K562 (cell line): Measurements from ENCODE around the gene PRR14. TPM values are rescaled to one million over a fixed set of nuclear protein-coding genes. Genes with fewer than 3 reads are reported as not detected.

Experiments used
- ARNT ChIP-seq, 2 experiments: fragments of 450-650 bp; IDR thresholded peaks; 2 replicates each; pipeline ENCODE4 v1.6.1; 2016; ENCODE audit warnings: mild to moderate bottlenecking in 1 of 2
- BCL6 ChIP-seq: fragments of 250-450 bp; sonication (Bioruptor Pico); IDR thresholded peaks from 2 replicates; pipeline ENCODE4 v1.4.0; 2020
- CTBP1 ChIP-seq: fragments of 450-650 bp; IDR thresholded peaks from 2 replicates; pipeline ENCODE4 v1.6.1; 2016; ENCODE audit warnings: borderline replicate concordance
- E2F6 ChIP-seq, 2 experiments: IDR thresholded peaks; 2 replicates each; pipeline ENCODE4 v1.6.1; 2011; ENCODE audit warnings: borderline replicate concordance in 1 of 2, control low read depth in 1 of 2, low read depth in 1 of 2, low read length in 1 of 2, mild to moderate bottlenecking in 1 of 2, mixed read lengths in 1 of 2, moderate library complexity in 1 of 2; ENCODE audit not compliant: insufficient read depth in 1 of 2, insufficient read length in 1 of 2, poor library complexity in 1 of 2, severe bottlenecking in 1 of 2; ENCODE audit errors: extremely low read depth in 1 of 2
- E2F8 ChIP-seq: fragments of 450-650 bp; IDR thresholded peaks from 2 replicates; pipeline ENCODE4 v1.7.1; 2018; ENCODE audit warnings: mild to moderate bottlenecking, low read depth; ENCODE audit not compliant: partially characterized antibody
- ELF1 ChIP-seq: fragments of 200-800 bp; sonication (Bioruptor generic); IDR thresholded peaks from 2 replicates; pipeline ENCODE4 v1.6.1; 2016; ENCODE audit warnings: missing genetic modification characterization, missing compliant biosample characterization
- ETV6 ChIP-seq, 3 experiments: fragments of 150-350 bp in 1 of 3; sonication (generic) in 1 of 3; formaldehyde crosslinking in 1 of 3; IDR thresholded peaks; 2 replicates each; pipeline versions ENCODE4 v1.6.1 to v1.8.0; 2014 to 2022; ENCODE audit warnings: borderline replicate concordance in 2 of 3, low read depth in 2 of 3, antibody characterized with exemption in 1 of 3, low read length in 1 of 3, mild to moderate bottlenecking in 1 of 3, missing genetic modification reagents in 1 of 3
- FOS ChIP-seq: IDR thresholded peaks from 3 replicates; pipeline ENCODE4 v1.6.1; 2011; ENCODE audit not compliant: insufficient read length; ENCODE audit errors: extremely low read depth
- FOXK2 ChIP-seq, 2 experiments: fragments of 450-650 bp; IDR thresholded peaks in 1 of 2; conservative IDR thresholded peaks in 1 of 2; 2 replicates each; pipeline ENCODE4 v1.6.1; 2016; ENCODE audit warnings: low read depth in 2 of 2, mild to moderate bottlenecking in 1 of 2
- HMG20B ChIP-seq: fragments of 250-450 bp; sonication (Bioruptor Pico); IDR thresholded peaks from 2 replicates; pipeline ENCODE4 v1.5.0; 2021; ENCODE audit warnings: mild to moderate bottlenecking
- HMGN3 ChIP-seq: IDR thresholded peaks from 2 replicates; pipeline ENCODE4 v1.6.1; 2011; ENCODE audit warnings: borderline replicate concordance, low read depth, mild to moderate bottlenecking, mixed read lengths, low read length; ENCODE audit not compliant: insufficient read length; ENCODE audit errors: extremely low read depth
- HNRNPK ChIP-seq: fragments of 200-400 bp; formaldehyde crosslinking; IDR thresholded peaks from one replicate; pipeline ENCODE4 v1.6.1; 2018; ENCODE audit warnings: mild to moderate bottlenecking, low read depth, low read length; ENCODE audit not compliant: poor library complexity, severe bottlenecking
- MTA2 ChIP-seq: fragments of 450-650 bp; IDR thresholded peaks from 2 replicates; pipeline ENCODE4 v1.6.1; 2016; ENCODE audit warnings: low read depth
- NR2C2 ChIP-seq, 2 experiments: fragments of 200-800 bp in 1 of 2; sonication (Bioruptor generic) in 1 of 2; sonication (generic) in 1 of 2; formaldehyde crosslinking in 1 of 2; IDR thresholded peaks; 2 replicates each; pipeline versions ENCODE4 v1.6.1 to v1.8.0; 2016 to 2022; ENCODE audit warnings: mild to moderate bottlenecking in 1 of 2, missing compliant biosample characterization in 1 of 2, missing genetic modification characterization in 1 of 2, missing genetic modification reagents in 1 of 2
- PRPF4 ChIP-seq: fragments of 200-400 bp; formaldehyde crosslinking; IDR thresholded peaks from one replicate; pipeline ENCODE4 v1.6.1; 2017; ENCODE audit warnings: low read length, low read depth, mild to moderate bottlenecking; ENCODE audit not compliant: insufficient read depth, poor library complexity, severe bottlenecking
- RB1 ChIP-seq: fragments of 450-650 bp; IDR thresholded peaks from 2 replicates; pipeline ENCODE4 v1.6.1; 2017; ENCODE audit warnings: low read depth, mild to moderate bottlenecking
- SMAD3 ChIP-seq: fragments of 450-650 bp; formaldehyde crosslinking; conservative IDR thresholded peaks from 2 replicates; pipeline ENCODE4 v1.4.0; 2020; ENCODE audit warnings: mild to moderate bottlenecking
- SOX6 ChIP-seq: fragments of 450-650 bp; IDR thresholded peaks from 2 replicates; pipeline ENCODE4 v1.6.1; 2014; ENCODE audit warnings: mild to moderate bottlenecking
- ZFP91 ChIP-seq: sonication (generic); formaldehyde crosslinking; IDR thresholded peaks from 2 replicates; pipeline ENCODE4 v1.8.0; 2022; ENCODE audit warnings: mild to moderate bottlenecking, missing genetic modification reagents
- ZNF197 ChIP-seq: fragments of 200-800 bp; sonication (Bioruptor generic); IDR thresholded peaks from 2 replicates; pipeline ENCODE4 v1.6.1; 2016; ENCODE audit warnings: low read depth, missing genetic modification characterization, missing compliant biosample characterization
- polyA plus RNA-seq, 8 experiments: library from polyadenylated mRNA; depleted of rRNA in 4 of 8; stranded (reverse) in 5 of 8; unstranded in 3 of 8; fragments of >200 nt; fragmentation: Nextera tagmentation in 2 of 8; fragmentation: Illumina TruSeq in 1 of 8; extraction: Ambion mirVana in 2 of 8; extraction: Trizol in 1 of 8; gene quantifications; 2 replicates each; pipeline versions ENCODE4 v1.2.1 to v1.2.3, GENCODE V29; 2011 to 2014; ENCODE audit warnings: inconsistent platforms in 1 of 8, missing spikeins in 1 of 8
- total RNA-seq, 7 experiments: library from RNA; depleted of rRNA in 6 of 7; stranded (reverse); fragments of >200 nt in 6 of 7; fragmentation: Illumina TruSeq in 2 of 7; extraction: Trizol in 2 of 7; gene quantifications; 2 replicates each; pipeline versions ENCODE4 v1.2.1 to v1.2.3, GENCODE V29; 2011 to 2021; ENCODE audit warnings: low replicate concordance in 1 of 7

PRR14 gene
- total and polyA plus RNA-seq, 9 of the 15 experiments (the other 6 are each of a cell fraction or from before 2014, with no cell fraction given): 2.2 to 63.1 (median 11.5) TPM

GRCh38 chr16:30650369-30651123 lies at the start of gene PRR14 (continued):
- TF ChIP-seq HMGN3 (peak; percentile 26), PRPF4 (peak; percentile 34), ETV6 (IDR thresholded peaks at IDR 0.05; ENCODE audit: borderline replicate concordance in 1 of 2, low read depth in 2 of 2, low read length in 1 of 2) (no peak), ETV6 (CRISPR knock-in tag; IDR thresholded peaks at IDR 0.05; ENCODE audit: borderline replicate concordance) (no peak), HMG20B (CRISPR knock-in tag) (no peak), MTA2 (no peak), FOS (peak; percentile 97), SOX6 (0 out of 2 replicates have a peak, but pooled peaks have one; percentile 44), HNRNPK (no peak), NR2C2 (CRISPR knock-in tag; IDR thresholded peaks at IDR 0.05) (no peak; the same call in 1 of the 2 replicates), NR2C2 (tag; IDR thresholded peaks at IDR 0.05) (peak; percentile 96), CTBP1 (peak; percentile 49; the same call in 1 of the 2 replicates), RB1 (peak; percentile 76), ZFP91 (CRISPR knock-in tag) (peak; percentile 85), ZNF197 (CRISPR knock-in tag) (peak; percentile 93), ARNT (IDR thresholded peaks at IDR 0.05) (peak; percentile 46 to 71; a peak in 3 of 4 replicates), SMAD3 (CRISPR knock-in tag) (0 out of 2 replicates have a peak, but pooled peaks have one; percentile 27), ELF1 (tag) (peak; percentile 88), BCL6 (0 out of 2 replicates have a peak, but pooled peaks have one; percentile 39), E2F6 (IDR thresholded peaks at IDR 0.05; ENCODE audit: borderline replicate concordance in 1 of 2, extremely low read depth in 1 of 2, insufficient read depth in 1 of 2, insufficient read length in 1 of 2, low read depth in 1 of 2, low read length in 1 of 2, poor library complexity in 1 of 2, severe bottlenecking in 1 of 2) (peak; percentile 15 to 47), E2F8 (peak; percentile 67), FOXK2 (conservative IDR thresholded peaks at IDR 0.05 in 1 of 2, IDR thresholded peaks at IDR 0.05 in 1 of 2; ENCODE audit: low read depth in 2 of 2) (peak in 1 of 2 experiments; percentile 73; a peak in 3 of 4 replicates)
